Liver (tissue), 9 donors: ENCODE data around the gene GRIA1. TPM values are rescaled to one million over a fixed set of nuclear protein-coding genes. Genes with fewer than 3 reads are reported as not detected.

ENCODE experiments used
- DNase-seq: peaks from one replicate; pipeline ENCODE4 v3.0.0-alpha.2; 2017; ENCODE audit warnings: low spot score
- H3K27ac ChIP-seq, 2 donors: one replicate each; pipeline ENCODE4 v1.7.0; 2013; ENCODE audit warnings: inconsistent platforms in 2 of 2, low read length in 2 of 2, control low read depth in 1 of 2, low read depth in 1 of 2, mild to moderate bottlenecking in 1 of 2
- H3K27me3 ChIP-seq, 4 donors: one replicate each; pipeline versions ENCODE4 v1.6.1 to v1.7.0; 2013; ENCODE audit warnings: low read length in 3 of 4, inconsistent platforms in 1 of 4, mild to moderate bottlenecking in 1 of 4, moderate library complexity in 1 of 4; ENCODE audit not compliant: control insufficient read depth in 4 of 4, insufficient read depth in 4 of 4
- H3K36me3 ChIP-seq, 4 donors: one replicate each; pipeline versions ENCODE4 v1.6.1 to v1.7.0; 2013; ENCODE audit warnings: low read length in 3 of 4, mild to moderate bottlenecking in 3 of 4, low read depth in 1 of 4, moderate library complexity in 1 of 4; ENCODE audit not compliant: control insufficient read depth in 4 of 4, insufficient read depth in 3 of 4
- H3K4me1 ChIP-seq, 4 donors: one replicate each; pipeline versions ENCODE4 v1.6.1 to v1.7.0; 2013; ENCODE audit warnings: low read length in 3 of 4, mild to moderate bottlenecking in 3 of 4, moderate library complexity in 1 of 4; ENCODE audit not compliant: control insufficient read depth in 4 of 4, insufficient read depth in 4 of 4
- H3K4me3 ChIP-seq, 3 donors: one replicate each; pipeline versions ENCODE4 v1.6.1 to v1.7.0; 2013; ENCODE audit warnings: low read length in 3 of 3, control low read depth in 1 of 3, low read depth in 1 of 3, mild to moderate bottlenecking in 1 of 3
- H3K9ac ChIP-seq, 2 donors: one replicate each; pipeline ENCODE4 v1.7.0; 2013; ENCODE audit warnings: low read length in 2 of 2, mild to moderate bottlenecking in 2 of 2, moderate library complexity in 2 of 2, control low read depth in 1 of 2, low read depth in 1 of 2
- H3K9me3 ChIP-seq, 4 donors: one replicate each; pipeline versions ENCODE4 v1.6.1 to v1.7.0; 2013; ENCODE audit warnings: low read length in 3 of 4; ENCODE audit not compliant: control insufficient read depth in 4 of 4
- EGR1 ChIP-seq, 2 donors: IDR thresholded peaks; 2 replicates each; pipeline ENCODE4 v1.6.1; 2016 to 2018; ENCODE audit warnings: antibody characterized with exemption in 2 of 2, low read depth in 2 of 2
- FOXA1 ChIP-seq: IDR thresholded peaks from 2 replicates; pipeline ENCODE4 v1.6.1; 2016; ENCODE audit warnings: antibody characterized with exemption
- FOXA2 ChIP-seq: IDR thresholded peaks from 2 replicates; pipeline ENCODE4 v1.6.1; 2016; ENCODE audit warnings: antibody characterized with exemption
- GABPA ChIP-seq, 2 donors: IDR thresholded peaks in 1 of 2; conservative IDR thresholded peaks in 1 of 2; 2 replicates each; pipeline ENCODE4 v1.6.1; 2016; ENCODE audit warnings: antibody characterized with exemption in 2 of 2, mild to moderate bottlenecking in 1 of 2, moderate library complexity in 1 of 2
- HNF4A ChIP-seq, 2 donors: conservative IDR thresholded peaks; 2 replicates each; pipeline ENCODE4 v1.6.1; 2016; ENCODE audit warnings: antibody characterized with exemption in 2 of 2, mild to moderate bottlenecking in 2 of 2
- HNF4G ChIP-seq: IDR thresholded peaks from 2 replicates; pipeline ENCODE4 v1.6.1; 2016; ENCODE audit warnings: antibody characterized with exemption
- JUND ChIP-seq, 2 donors: IDR thresholded peaks; 2 replicates each; pipeline ENCODE4 v1.6.1; 2016; ENCODE audit warnings: antibody characterized with exemption in 2 of 2
- NR2F2 ChIP-seq: IDR thresholded peaks from 2 replicates; pipeline ENCODE4 v1.6.1; 2016; ENCODE audit warnings: antibody characterized with exemption
- RAD21 ChIP-seq, 2 donors: IDR thresholded peaks; 2 replicates each; pipeline ENCODE4 v1.6.1; 2016; ENCODE audit warnings: antibody characterized with exemption in 2 of 2, mild to moderate bottlenecking in 2 of 2
- RXRA ChIP-seq, 2 donors: IDR thresholded peaks; 2 replicates each; pipeline ENCODE4 v1.6.1; 2017 to 2018; ENCODE audit warnings: antibody characterized with exemption in 2 of 2, mild to moderate bottlenecking in 1 of 2
- SP1 ChIP-seq: IDR thresholded peaks from 2 replicates; pipeline ENCODE4 v1.6.1; 2018; ENCODE audit warnings: antibody characterized with exemption, mild to moderate bottlenecking
- TAF1 ChIP-seq: conservative IDR thresholded peaks from 2 replicates; pipeline ENCODE4 v1.6.1; 2016; ENCODE audit warnings: antibody characterized with exemption, mild to moderate bottlenecking
- YY1 ChIP-seq: IDR thresholded peaks from 2 replicates; pipeline ENCODE4 v1.6.1; 2016; ENCODE audit warnings: antibody characterized with exemption, mild to moderate bottlenecking
- WGBS: extraction: QIAGEN DNeasy Blood & Tissue Kit; methylation state at CpG from one replicate; pipeline ENCODE4 v1.1.7; 2013; 5-methylcytosine and 5-hydroxymethylcytosine counted together
- polyA plus RNA-seq, 2 donors: library from polyadenylated mRNA; stranded (reverse) in 1 of 2; unstranded in 1 of 2; fragments of 200-250 nt in 1 of 2; fragments of >200 nt in 1 of 2; fragmentation: Nextera tagmentation in 1 of 2; extraction: Ambion mirVana in 1 of 2; gene quantifications; one replicate each; pipeline versions ENCODE4 v1.2.1 to v1.2.3, GENCODE V29; 2013 to 2015
- total RNA-seq, 2 donors: library from RNA; depleted of rRNA; stranded (reverse); fragments of >200 nt; gene quantifications; one replicate each; pipeline ENCODE4 v1.2.3, GENCODE V29; 2014
- TF ChIP-seq, protein P1 (sequence below): IDR thresholded peaks from 2 replicates; pipeline ENCODE4 v1.6.1; 2016; ENCODE audit warnings: antibody characterized with exemption, mild to moderate bottlenecking
- TF ChIP-seq, protein P2 (sequence below): fragments of 150-350 bp; IDR thresholded peaks from 2 replicates; pipeline ENCODE4 v1.5.1; 2017; ENCODE audit warnings: improper control_type of control experiment, low read depth, low read length; ENCODE audit not compliant: missing input control
- TF ChIP-seq, protein P3 (sequence below): IDR thresholded peaks from 2 replicates; pipeline ENCODE4 v1.6.1; 2016; ENCODE audit warnings: antibody characterized with exemption
- TF ChIP-seq, protein P4 (sequence below): IDR thresholded peaks from 2 replicates; pipeline ENCODE4 v1.6.1; 2016; ENCODE audit warnings: antibody characterized with exemption
- TF ChIP-seq, protein P5 (sequence below): IDR thresholded peaks from 2 replicates; pipeline ENCODE4 v1.6.1; 2016; ENCODE audit warnings: antibody characterized with exemption
- donor health status: healthy.
- donor health status: healthy.
- donor health status: healthy.
- donor health status: healthy.
- donor health status: healthy.

Gene GRIA1
- total and polyA plus RNA-seq, 4 donors: 0.08 TPM; not detected in 3

DNA sequence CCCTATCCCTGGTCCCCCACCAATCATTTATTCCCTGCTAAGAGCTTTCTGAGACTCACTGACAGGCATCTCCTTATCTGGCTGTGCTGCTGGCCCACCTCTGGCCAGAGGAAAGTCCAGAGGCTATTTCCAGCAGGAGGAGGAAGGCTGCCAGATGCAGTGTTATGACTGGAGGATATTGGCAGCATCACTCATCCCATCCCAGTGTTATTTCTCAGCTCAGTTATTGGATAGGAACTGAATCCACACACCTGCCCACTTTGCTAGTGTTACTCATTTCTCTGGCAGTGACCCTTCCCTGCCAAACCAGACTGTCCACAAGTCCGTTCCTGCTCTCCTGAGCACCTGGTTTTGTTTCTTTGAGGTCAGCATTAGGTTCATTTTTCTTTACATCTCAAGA lies 228.2 kb downstream of the GRIA1 start:
- Histone ChIP-seq H3K4me1 (no peaks in the 10 kb centered on the region), H3K9me3 (no peaks in the 10 kb centered on the region), H3K27me3 (peaks cover 0 to 3% (median 0%) of the 10 kb centered on the region in 4 donors), H3K36me3 (no peaks in the 10 kb centered on the region), H3K27ac (no peak overlapping the region), H3K9ac (no peak overlapping the region), H3K4me3 (no peak overlapping the region)
- no peak for DNase-seq
- no peak for TF ChIP-seq SP1
- no peak for TF ChIP-seq NR2F2
- no peak for TF ChIP-seq RXRA (IDR thresholded peaks at IDR 0.05)
- TF ChIP-seq JUND (IDR thresholded peaks at IDR 0.05): no peak
- TF ChIP-seq HNF4G: no peak
- TF ChIP-seq, protein P1, sequence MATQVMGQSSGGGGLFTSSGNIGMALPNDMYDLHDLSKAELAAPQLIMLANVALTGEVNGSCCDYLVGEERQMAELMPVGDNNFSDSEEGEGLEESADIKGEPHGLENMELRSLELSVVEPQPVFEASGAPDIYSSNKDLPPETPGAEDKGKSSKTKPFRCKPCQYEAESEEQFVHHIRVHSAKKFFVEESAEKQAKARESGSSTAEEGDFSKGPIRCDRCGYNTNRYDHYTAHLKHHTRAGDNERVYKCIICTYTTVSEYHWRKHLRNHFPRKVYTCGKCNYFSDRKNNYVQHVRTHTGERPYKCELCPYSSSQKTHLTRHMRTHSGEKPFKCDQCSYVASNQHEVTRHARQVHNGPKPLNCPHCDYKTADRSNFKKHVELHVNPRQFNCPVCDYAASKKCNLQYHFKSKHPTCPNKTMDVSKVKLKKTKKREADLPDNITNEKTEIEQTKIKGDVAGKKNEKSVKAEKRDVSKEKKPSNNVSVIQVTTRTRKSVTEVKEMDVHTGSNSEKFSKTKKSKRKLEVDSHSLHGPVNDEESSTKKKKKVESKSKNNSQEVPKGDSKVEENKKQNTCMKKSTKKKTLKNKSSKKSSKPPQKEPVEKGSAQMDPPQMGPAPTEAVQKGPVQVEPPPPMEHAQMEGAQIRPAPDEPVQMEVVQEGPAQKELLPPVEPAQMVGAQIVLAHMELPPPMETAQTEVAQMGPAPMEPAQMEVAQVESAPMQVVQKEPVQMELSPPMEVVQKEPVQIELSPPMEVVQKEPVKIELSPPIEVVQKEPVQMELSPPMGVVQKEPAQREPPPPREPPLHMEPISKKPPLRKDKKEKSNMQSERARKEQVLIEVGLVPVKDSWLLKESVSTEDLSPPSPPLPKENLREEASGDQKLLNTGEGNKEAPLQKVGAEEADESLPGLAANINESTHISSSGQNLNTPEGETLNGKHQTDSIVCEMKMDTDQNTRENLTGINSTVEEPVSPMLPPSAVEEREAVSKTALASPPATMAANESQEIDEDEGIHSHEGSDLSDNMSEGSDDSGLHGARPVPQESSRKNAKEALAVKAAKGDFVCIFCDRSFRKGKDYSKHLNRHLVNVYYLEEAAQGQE: no peak
- TF ChIP-seq EGR1 (IDR thresholded peaks at IDR 0.05; ENCODE audit: low read depth in 2 of 2): no peak
- TF ChIP-seq HNF4A (conservative IDR thresholded peaks at IDR 0.05): no peak
- TF ChIP-seq YY1: no peak
- TF ChIP-seq, protein P2, sequence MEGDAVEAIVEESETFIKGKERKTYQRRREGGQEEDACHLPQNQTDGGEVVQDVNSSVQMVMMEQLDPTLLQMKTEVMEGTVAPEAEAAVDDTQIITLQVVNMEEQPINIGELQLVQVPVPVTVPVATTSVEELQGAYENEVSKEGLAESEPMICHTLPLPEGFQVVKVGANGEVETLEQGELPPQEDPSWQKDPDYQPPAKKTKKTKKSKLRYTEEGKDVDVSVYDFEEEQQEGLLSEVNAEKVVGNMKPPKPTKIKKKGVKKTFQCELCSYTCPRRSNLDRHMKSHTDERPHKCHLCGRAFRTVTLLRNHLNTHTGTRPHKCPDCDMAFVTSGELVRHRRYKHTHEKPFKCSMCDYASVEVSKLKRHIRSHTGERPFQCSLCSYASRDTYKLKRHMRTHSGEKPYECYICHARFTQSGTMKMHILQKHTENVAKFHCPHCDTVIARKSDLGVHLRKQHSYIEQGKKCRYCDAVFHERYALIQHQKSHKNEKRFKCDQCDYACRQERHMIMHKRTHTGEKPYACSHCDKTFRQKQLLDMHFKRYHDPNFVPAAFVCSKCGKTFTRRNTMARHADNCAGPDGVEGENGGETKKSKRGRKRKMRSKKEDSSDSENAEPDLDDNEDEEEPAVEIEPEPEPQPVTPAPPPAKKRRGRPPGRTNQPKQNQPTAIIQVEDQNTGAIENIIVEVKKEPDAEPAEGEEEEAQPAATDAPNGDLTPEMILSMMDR: no peak
- TF ChIP-seq TAF1: no peak
- TF ChIP-seq, protein P3, sequence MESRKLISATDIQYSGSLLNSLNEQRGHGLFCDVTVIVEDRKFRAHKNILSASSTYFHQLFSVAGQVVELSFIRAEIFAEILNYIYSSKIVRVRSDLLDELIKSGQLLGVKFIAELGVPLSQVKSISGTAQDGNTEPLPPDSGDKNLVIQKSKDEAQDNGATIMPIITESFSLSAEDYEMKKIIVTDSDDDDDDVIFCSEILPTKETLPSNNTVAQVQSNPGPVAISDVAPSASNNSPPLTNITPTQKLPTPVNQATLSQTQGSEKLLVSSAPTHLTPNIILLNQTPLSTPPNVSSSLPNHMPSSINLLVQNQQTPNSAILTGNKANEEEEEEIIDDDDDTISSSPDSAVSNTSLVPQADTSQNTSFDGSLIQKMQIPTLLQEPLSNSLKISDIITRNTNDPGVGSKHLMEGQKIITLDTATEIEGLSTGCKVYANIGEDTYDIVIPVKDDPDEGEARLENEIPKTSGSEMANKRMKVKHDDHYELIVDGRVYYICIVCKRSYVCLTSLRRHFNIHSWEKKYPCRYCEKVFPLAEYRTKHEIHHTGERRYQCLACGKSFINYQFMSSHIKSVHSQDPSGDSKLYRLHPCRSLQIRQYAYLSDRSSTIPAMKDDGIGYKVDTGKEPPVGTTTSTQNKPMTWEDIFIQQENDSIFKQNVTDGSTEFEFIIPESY: no peak
- TF ChIP-seq GABPA (IDR thresholded peaks at IDR 0.05 in 1 of 2, conservative IDR thresholded peaks at IDR 0.05 in 1 of 2): no peak
- TF ChIP-seq FOXA1: no peak
- TF ChIP-seq, protein P4, sequence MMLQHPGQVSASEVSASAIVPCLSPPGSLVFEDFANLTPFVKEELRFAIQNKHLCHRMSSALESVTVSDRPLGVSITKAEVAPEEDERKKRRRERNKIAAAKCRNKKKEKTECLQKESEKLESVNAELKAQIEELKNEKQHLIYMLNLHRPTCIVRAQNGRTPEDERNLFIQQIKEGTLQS: no peak
- TF ChIP-seq, protein P5, sequence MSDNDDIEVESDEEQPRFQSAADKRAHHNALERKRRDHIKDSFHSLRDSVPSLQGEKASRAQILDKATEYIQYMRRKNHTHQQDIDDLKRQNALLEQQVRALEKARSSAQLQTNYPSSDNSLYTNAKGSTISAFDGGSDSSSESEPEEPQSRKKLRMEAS: no peak
- TF ChIP-seq RAD21 (IDR thresholded peaks at IDR 0.05): no peak
- no peak for TF ChIP-seq FOXA2
- 64% methylated on average over 1 of the region's 1 CpG for WGBS
